ENCODE data around the gene TKT.

DNA sequence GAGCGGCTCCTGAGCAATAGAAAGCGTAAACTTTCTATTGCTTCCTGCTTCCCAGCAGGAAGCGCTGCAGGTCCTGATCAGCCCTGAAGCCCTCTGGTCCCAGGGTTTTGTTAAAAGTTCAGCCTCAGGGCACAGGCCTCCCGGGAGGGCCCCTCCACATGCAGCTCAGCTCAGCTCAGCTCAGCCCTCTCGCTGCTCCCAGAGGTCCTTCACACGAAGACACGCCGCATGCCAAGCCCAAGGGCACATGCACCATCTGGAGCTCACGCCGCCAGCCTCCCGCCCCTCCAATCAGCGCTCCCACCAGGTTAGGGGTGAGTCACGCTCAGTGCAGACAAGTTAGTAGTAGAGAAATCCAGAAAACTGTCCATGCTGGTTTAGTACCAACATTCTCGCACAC, 12.7 kb downstream of the TKT start:
- TF ChIP-seq, protein P1, sequence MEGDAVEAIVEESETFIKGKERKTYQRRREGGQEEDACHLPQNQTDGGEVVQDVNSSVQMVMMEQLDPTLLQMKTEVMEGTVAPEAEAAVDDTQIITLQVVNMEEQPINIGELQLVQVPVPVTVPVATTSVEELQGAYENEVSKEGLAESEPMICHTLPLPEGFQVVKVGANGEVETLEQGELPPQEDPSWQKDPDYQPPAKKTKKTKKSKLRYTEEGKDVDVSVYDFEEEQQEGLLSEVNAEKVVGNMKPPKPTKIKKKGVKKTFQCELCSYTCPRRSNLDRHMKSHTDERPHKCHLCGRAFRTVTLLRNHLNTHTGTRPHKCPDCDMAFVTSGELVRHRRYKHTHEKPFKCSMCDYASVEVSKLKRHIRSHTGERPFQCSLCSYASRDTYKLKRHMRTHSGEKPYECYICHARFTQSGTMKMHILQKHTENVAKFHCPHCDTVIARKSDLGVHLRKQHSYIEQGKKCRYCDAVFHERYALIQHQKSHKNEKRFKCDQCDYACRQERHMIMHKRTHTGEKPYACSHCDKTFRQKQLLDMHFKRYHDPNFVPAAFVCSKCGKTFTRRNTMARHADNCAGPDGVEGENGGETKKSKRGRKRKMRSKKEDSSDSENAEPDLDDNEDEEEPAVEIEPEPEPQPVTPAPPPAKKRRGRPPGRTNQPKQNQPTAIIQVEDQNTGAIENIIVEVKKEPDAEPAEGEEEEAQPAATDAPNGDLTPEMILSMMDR (IDR thresholded peaks at IDR 0.05; ENCODE audit: low read depth, low read length, missing input control): no peak
- no peak for TF ChIP-seq RXRA (IDR thresholded peaks at IDR 0.05)
- no peak for TF ChIP-seq EGR1 (IDR thresholded peaks at IDR 0.05; ENCODE audit: low read depth in 2 of 2)
- TF ChIP-seq HNF4A (conservative IDR thresholded peaks at IDR 0.05): no peak
- no peak for TF ChIP-seq JUND (IDR thresholded peaks at IDR 0.05)
- TF ChIP-seq RAD21 (IDR thresholded peaks at IDR 0.05): no peak

All from liver (tissue), 3 donors.